Hepatocyte (in vitro differentiated cells): Measurements from ENCODE around the gene APEH. TPM values are rescaled to one million over a fixed set of nuclear protein-coding genes. Genes with fewer than 3 reads are reported as not detected.

Experiments used
- DNase-seq: peaks from one replicate; pipeline ENCODE4 v3.0.0-alpha.2; 2016; ENCODE audit warnings: low spot score
- H2AFZ ChIP-seq: fragments of 200-600 bp; sonication (generic); 2 replicates; pipeline ENCODE4 v1.6.0; 2016; ENCODE audit warnings: antibody characterized with exemption, mild to moderate bottlenecking
- H3K27ac ChIP-seq: fragments of 200-600 bp; sonication (generic); 2 replicates; pipeline ENCODE4 v1.5.1; 2016; ENCODE audit warnings: mild to moderate bottlenecking
- H3K27me3 ChIP-seq: fragments of 200-600 bp; sonication (generic); 2 replicates; pipeline ENCODE4 v1.6.1; 2016
- H3K36me3 ChIP-seq: fragments of 200-600 bp; sonication (generic); replicated peaks from 2 replicates; pipeline ENCODE4 v1.5.1; 2016; ENCODE audit warnings: low read depth; ENCODE audit not compliant: insufficient read depth
- H3K4me1 ChIP-seq: fragments of 200-600 bp; sonication (generic); 2 replicates; pipeline ENCODE4 v1.5.1; 2016; ENCODE audit warnings: mild to moderate bottlenecking, moderate library complexity; ENCODE audit not compliant: insufficient read depth
- H3K4me2 ChIP-seq: fragments of 200-600 bp; sonication (generic); 2 replicates; pipeline ENCODE4 v1.6.0; 2016
- H3K4me3 ChIP-seq: fragments of 200-600 bp; sonication (generic); 2 replicates; pipeline ENCODE4 v1.5.1; 2016; ENCODE audit warnings: mild to moderate bottlenecking
- H3K79me2 ChIP-seq: fragments of 200-600 bp; sonication (generic); 2 replicates; pipeline ENCODE4 v1.6.0; 2017; ENCODE audit warnings: mild to moderate bottlenecking
- H3K9me2 ChIP-seq: fragments of 200-600 bp; sonication (generic); replicated peaks from 2 replicates; pipeline ENCODE4 v1.6.0; 2017; ENCODE audit warnings: mild to moderate bottlenecking; ENCODE audit not compliant: insufficient read depth
- H3K9me3 ChIP-seq: fragments of 200-600 bp; sonication (generic); 2 replicates; pipeline ENCODE4 v1.5.1; 2016; ENCODE audit warnings: low read depth, mild to moderate bottlenecking
- H4K20me1 ChIP-seq: fragments of 200-600 bp; sonication (generic); 2 replicates; pipeline ENCODE4 v1.6.0; 2016; ENCODE audit warnings: mild to moderate bottlenecking; ENCODE audit not compliant: insufficient read depth, poor library complexity, severe bottlenecking
- EZH2 ChIP-seq: fragments of 200-600 bp; sonication (generic); IDR thresholded peaks from 2 replicates; pipeline ENCODE4 v1.6.1; 2016; ENCODE audit warnings: antibody characterized with exemption, mild to moderate bottlenecking, borderline replicate concordance
- EZH2phosphoT487 ChIP-seq: fragments of 200-600 bp; sonication (generic); IDR thresholded peaks from one replicate; pipeline ENCODE4 v1.6.1; 2018; ENCODE audit warnings: antibody characterized with exemption, mild to moderate bottlenecking, low read depth, moderate library complexity; ENCODE audit not compliant: unreplicated experiment, severe bottlenecking
- WGBS: methylation state at CpG from one replicate; pipeline ENCODE4 v1.1.6; 2016; ENCODE audit warnings: low lambda C conversion rate; ENCODE audit errors: missing lambda C conversion rate; 5-methylcytosine and 5-hydroxymethylcytosine counted together
- polyA plus RNA-seq: library from polyadenylated mRNA; unstranded; fragments of >200 nt; fragmentation: Nextera tagmentation; extraction: Ambion mirVana; gene quantifications from 2 replicates; pipeline ENCODE4 v1.2.1, GENCODE V29; 2016
- total RNA-seq: library from RNA; depleted of rRNA; stranded (reverse); fragments of >200 nt; gene quantifications from 2 replicates; pipeline ENCODE4 v1.2.3, GENCODE V29; 2014
- TF ChIP-seq, protein P1 (sequence below): fragments of 200-600 bp; sonication (generic); IDR thresholded peaks from 2 replicates; pipeline ENCODE4 v1.5.1; 2016; ENCODE audit warnings: antibody characterized with exemption, mild to moderate bottlenecking; ENCODE audit not compliant: poor library complexity

APEH gene
- total and polyA plus RNA-seq, 2 experiments from 2014 or later = 120 to 148 TPM

- Histone ChIP-seq H3K9me2 (no peaks in the 10 kb centered on the region), H3K4me3 (no peak overlapping the region), H3K79me2 (peaks cover 9% of the 10 kb centered on the region), H3K27ac (no peak overlapping the region), H3K9me3 (no peaks in the 10 kb centered on the region), H3K27me3 (no peaks in the 10 kb centered on the region), H3K4me2 (no peak overlapping the region), H4K20me1 (no peaks in the 10 kb centered on the region), H3K36me3 (no peaks in the 10 kb centered on the region), H3K4me1 (peaks cover 14% of the 10 kb centered on the region), H2AFZ (no peak overlapping the region)
- DNase-seq = no peak
- TF ChIP-seq, protein P1, sequence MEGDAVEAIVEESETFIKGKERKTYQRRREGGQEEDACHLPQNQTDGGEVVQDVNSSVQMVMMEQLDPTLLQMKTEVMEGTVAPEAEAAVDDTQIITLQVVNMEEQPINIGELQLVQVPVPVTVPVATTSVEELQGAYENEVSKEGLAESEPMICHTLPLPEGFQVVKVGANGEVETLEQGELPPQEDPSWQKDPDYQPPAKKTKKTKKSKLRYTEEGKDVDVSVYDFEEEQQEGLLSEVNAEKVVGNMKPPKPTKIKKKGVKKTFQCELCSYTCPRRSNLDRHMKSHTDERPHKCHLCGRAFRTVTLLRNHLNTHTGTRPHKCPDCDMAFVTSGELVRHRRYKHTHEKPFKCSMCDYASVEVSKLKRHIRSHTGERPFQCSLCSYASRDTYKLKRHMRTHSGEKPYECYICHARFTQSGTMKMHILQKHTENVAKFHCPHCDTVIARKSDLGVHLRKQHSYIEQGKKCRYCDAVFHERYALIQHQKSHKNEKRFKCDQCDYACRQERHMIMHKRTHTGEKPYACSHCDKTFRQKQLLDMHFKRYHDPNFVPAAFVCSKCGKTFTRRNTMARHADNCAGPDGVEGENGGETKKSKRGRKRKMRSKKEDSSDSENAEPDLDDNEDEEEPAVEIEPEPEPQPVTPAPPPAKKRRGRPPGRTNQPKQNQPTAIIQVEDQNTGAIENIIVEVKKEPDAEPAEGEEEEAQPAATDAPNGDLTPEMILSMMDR = no peak
- no peak for TF ChIP-seq EZH2phosphoT487
- TF ChIP-seq EZH2 = no peak
- 97% methylated on average over 11 of the region's 11 CpGs for WGBS
Measured at GRCh38 chr3:49675912-49676311, 1.8 kb downstream of the APEH start.

DNA sequence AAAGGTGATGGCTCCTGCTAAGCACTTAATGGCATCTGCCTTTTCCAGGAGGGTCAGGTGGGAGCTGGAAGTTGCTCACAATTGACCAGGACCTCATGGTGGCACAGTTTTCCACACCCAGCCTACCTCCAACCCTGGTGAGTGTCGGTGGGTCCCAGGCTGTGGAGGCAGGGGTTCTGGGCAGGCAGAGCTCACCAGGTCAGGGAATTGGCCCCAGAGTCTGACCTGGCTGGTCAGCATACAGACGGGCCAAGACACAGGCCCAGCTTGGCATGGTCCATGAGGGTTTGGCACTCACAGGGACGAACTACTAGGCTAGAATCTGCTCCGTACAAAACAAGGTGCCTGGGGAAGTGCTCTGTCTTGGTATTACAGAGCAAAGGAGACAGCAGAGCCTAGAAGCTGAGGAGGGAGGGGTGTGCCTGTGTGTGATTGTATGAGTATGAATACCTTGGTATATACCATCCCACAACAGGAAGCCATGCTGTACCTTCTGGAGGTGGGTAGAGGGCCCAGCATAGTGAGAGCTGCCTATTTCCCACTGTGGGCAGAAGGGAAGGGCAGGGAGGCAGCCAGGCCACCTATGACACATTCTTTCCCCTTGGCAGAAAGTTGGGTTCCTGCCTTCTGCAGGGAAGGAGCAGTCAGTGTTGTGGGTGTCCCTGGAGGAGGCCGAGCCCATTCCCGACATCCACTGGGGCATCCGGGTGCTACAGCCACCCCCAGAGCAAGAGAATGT is 6.5 kb downstream of the APEH start:
- no peak for TF ChIP-seq EZH2
- TF ChIP-seq, protein P1 = no peak
- TF ChIP-seq EZH2phosphoT487 = no peak
- Histone ChIP-seq H3K27ac (no peak overlapping the region), H3K79me2 (no peaks in the 10 kb centered on the region), H3K27me3 (no peaks in the 10 kb centered on the region), H3K9me2 (no peaks in the 10 kb centered on the region), H3K36me3 (no peaks in the 10 kb centered on the region), H3K9me3 (no peaks in the 10 kb centered on the region), H3K4me2 (no peak overlapping the region), H3K4me3 (no peak overlapping the region), H3K4me1 (no peaks in the 10 kb centered on the region), H4K20me1 (no peaks in the 10 kb centered on the region), H2AFZ (no peak overlapping the region)
- no peak for DNase-seq
- 96% methylated on average over 7 of the region's 7 CpGs for WGBS

GRCh38 chr3:49681232-49681522 is 7.0 kb downstream of the APEH start:
- Histone ChIP-seq H3K27me3 (no peaks in the 10 kb centered on the region), H3K9me3 (no peaks in the 10 kb centered on the region), H3K9me2 (no peaks in the 10 kb centered on the region), H3K4me3 (no peak overlapping the region), H3K4me2 (no peak overlapping the region), H4K20me1 (no peaks in the 10 kb centered on the region), H3K79me2 (no peaks in the 10 kb centered on the region), H3K27ac (no peak overlapping the region), H3K4me1 (no peaks in the 10 kb centered on the region), H2AFZ (no peak overlapping the region), H3K36me3 (no peaks in the 10 kb centered on the region)
- WGBS = 96% methylated on average over 2 of the region's 2 CpGs
- no peak for DNase-seq
- no peak for TF ChIP-seq EZH2
- TF ChIP-seq, protein P1 = no peak
- no peak for TF ChIP-seq EZH2phosphoT487

DNA sequence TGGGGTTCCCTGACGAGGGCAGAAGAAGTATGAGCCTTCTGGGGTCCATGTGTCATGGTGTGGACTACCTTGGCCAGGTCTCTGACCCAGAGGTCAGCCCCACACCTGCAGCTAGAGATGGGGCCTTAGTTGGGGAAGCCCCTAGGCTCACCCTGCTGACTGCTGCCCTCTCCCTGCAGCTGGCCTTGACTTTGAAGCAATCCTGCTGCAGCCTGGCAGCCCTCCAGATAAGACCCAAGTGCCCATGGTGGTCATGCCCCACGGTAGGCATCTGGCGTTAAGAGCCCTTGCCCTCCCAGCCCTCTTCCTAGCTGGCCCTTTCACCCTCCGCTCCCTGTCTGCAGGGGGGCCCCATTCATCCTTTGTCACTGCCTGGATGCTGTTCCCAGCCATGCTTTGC is 7.4 kb downstream of the APEH start:
- Histone ChIP-seq H3K4me2 (no peak overlapping the region), H3K36me3 (no peaks in the 10 kb centered on the region), H3K79me2 (no peaks in the 10 kb centered on the region), H4K20me1 (no peaks in the 10 kb centered on the region), H2AFZ (no peak overlapping the region), H3K27ac (no peak overlapping the region), H3K9me2 (no peaks in the 10 kb centered on the region), H3K27me3 (no peaks in the 10 kb centered on the region), H3K4me1 (no peaks in the 10 kb centered on the region), H3K9me3 (no peaks in the 10 kb centered on the region), H3K4me3 (no peak overlapping the region)
- 86% methylated on average over 4 of the region's 4 CpGs for WGBS
- TF ChIP-seq EZH2phosphoT487 (no peak), EZH2 (no peak)
- TF ChIP-seq, protein P1 = no peak
- DNase-seq = no peak
